Stimulated activated CD8-positive, alpha-beta memory T cell treated with anti-CD3 and anti-CD28 coated beads, Interleukin-2, amount 100 ng/mL, for 48 hours (primary cell): ENCODE results near the gene PRADC1.
"Not testable (repeated sequence)": the region's sequence is repeated elsewhere in the genome, so short reads cannot be mapped to it uniquely, and the experiment has no call there.

ENCODE experiments used
- DNase-seq, 2 donors: peaks; one replicate each; pipeline ENCODE4 v3.0.0-alpha.2; 2020; ENCODE audit warnings: low read depth in 2 of 2

Gene PRADC1

GRCh38 chr2:73233154-73233931 lies at the start of gene PRADC1:
Gene PRADC1 (minus strand): TSS chr2:73233239. CDS start chr2:73233160, 79 bp downstream.
- DNase-seq: peak; percentile 86 to 91

GRCh38 chr2:73281244-73281643 lies 48.2 kb upstream of the PRADC1 start:
- DNase-seq: no peak

- DNase-seq: no peak
Observed at GRCh38 chr2:73279852-73280251, 46.8 kb upstream of the PRADC1 start.

- no peak for DNase-seq
Observed at GRCh38 chr2:73272270-73272669, 39.2 kb upstream of the PRADC1 start.

- no peak for DNase-seq
Observed at GRCh38 chr2:73269686-73270465, 36.8 kb upstream of the PRADC1 start.

GRCh38 chr2:73268830-73269685 lies 36.0 kb upstream of the PRADC1 start:
- DNase-seq: peak; percentile 52 to 62

- no peak for DNase-seq
Observed at GRCh38 chr2:73268366-73268829, 35.4 kb upstream of the PRADC1 start.

GRCh38 chr2:73267008-73267407 lies 34.0 kb upstream of the PRADC1 start:
- no peak for DNase-seq

GRCh38 chr2:73266061-73266901 lies 33.2 kb upstream of the PRADC1 start:
- DNase-seq: no peak

- no peak for DNase-seq
Observed at GRCh38 chr2:73265298-73266060, 32.4 kb upstream of the PRADC1 start.

- no peak for DNase-seq
Observed at GRCh38 chr2:73264783-73265182, 31.7 kb upstream of the PRADC1 start.

- no peak for DNase-seq
Observed at GRCh38 chr2:73264332-73264606, 31.2 kb upstream of the PRADC1 start.

GRCh38 chr2:73263540-73264331 lies 30.7 kb upstream of the PRADC1 start:
- DNase-seq: no peak

- not testable (repeated sequence) for DNase-seq
Observed at GRCh38 chr2:73262691-73263429, 29.8 kb upstream of the PRADC1 start.

GRCh38 chr2:73262108-73262651 lies 29.1 kb upstream of the PRADC1 start:
- no peak for DNase-seq

- no peak for DNase-seq
Observed at GRCh38 chr2:73260338-73260984, 27.4 kb upstream of the PRADC1 start.

GRCh38 chr2:73259704-73260337 lies 26.8 kb upstream of the PRADC1 start:
- no peak for DNase-seq

- no peak for DNase-seq
Observed at GRCh38 chr2:73259276-73259675, 26.2 kb upstream of the PRADC1 start.
